ENCODE results near the gene PIERCE2. TPM values are rescaled to one million over a fixed set of nuclear protein-coding genes. Genes with fewer than 3 reads are reported as not detected.
"Not testable (repeated sequence)": the region's sequence is repeated elsewhere in the genome, so short reads cannot be mapped to it uniquely, and the experiment has no call there.

PIERCE2 gene
- total and polyA plus RNA-seq, 2 experiments from 2014 or later: 2.6 to 3.8 TPM

DNA sequence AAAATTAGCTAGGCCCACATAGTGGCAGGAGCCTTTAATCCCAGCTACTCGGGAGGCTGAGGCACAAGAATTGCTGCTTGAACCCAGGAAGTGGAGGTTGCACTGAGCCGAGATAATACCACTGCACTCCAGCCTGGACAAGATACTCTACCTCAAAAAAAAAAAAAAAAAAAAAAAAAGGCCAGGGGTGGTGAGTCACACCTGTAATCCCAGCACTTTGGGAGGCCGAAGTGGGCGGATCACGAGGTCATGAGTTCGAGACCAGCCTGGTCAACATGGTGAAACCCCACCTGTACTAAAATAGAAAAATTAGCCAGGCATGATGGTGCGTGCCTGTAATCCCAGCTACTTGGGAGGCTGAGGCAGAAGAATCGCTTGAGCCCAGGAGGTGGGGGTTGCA, 8.2 kb upstream of the PIERCE2 start:
- not testable (repeated sequence) for H3K27ac ChIP-seq (ENCODE audit: low read depth); H3K4me1 Mint-ChIP-seq; H3K36me3 ChIP-seq (ENCODE audit: insufficient read depth); ATAC-seq; H3F3A ChIP-seq (replicated peaks; ENCODE audit: low read depth); H3K4me1 ChIP-seq (ENCODE audit: insufficient read depth); H4K20me1 ChIP-seq (replicated peaks; ENCODE audit: insufficient read depth); H3K27me3 Mint-ChIP-seq (ENCODE audit: insufficient read depth, low read depth, poor library complexity); H3K27me3 ChIP-seq (ENCODE audit: insufficient read depth); H3K9me3 Mint-ChIP-seq; H3K27ac Mint-ChIP-seq; H3K4me2 ChIP-seq; DNase-seq (ENCODE audit: low spot score); H3K4me3 Mint-ChIP-seq; H3K4me3 ChIP-seq; H3K36me3 Mint-ChIP-seq (ENCODE audit: low read depth); H3K9me2 ChIP-seq (ENCODE audit: insufficient read depth); H3K79me2 ChIP-seq (replicated peaks; ENCODE audit: insufficient read depth); H2AFZ ChIP-seq

GRCh38 chr15:55401786-55402246, 6.5 kb upstream of the PIERCE2 start:
- H3K27ac Mint-ChIP-seq: no peak overlapping the region
- H3K4me2 ChIP-seq: no peak overlapping the region
- H3K4me1 Mint-ChIP-seq: no peaks in the 10 kb centered on the region
- no peak overlapping the region for H2AFZ ChIP-seq
- no peak overlapping the region for H3K4me3 Mint-ChIP-seq
- no peaks in the 10 kb centered on the region for H3F3A ChIP-seq (replicated peaks; ENCODE audit: low read depth)
- H3K36me3 Mint-ChIP-seq (ENCODE audit: low read depth): no peaks in the 10 kb centered on the region; the same call in 2 of the 3 replicates
- no peaks in the 10 kb centered on the region for H3K9me3 Mint-ChIP-seq
- H4K20me1 ChIP-seq (replicated peaks; ENCODE audit: insufficient read depth): no peaks in the 10 kb centered on the region
- no peaks in the 10 kb centered on the region for H3K9me2 ChIP-seq (ENCODE audit: insufficient read depth)
- no peaks in the 10 kb centered on the region for H3K36me3 ChIP-seq (ENCODE audit: insufficient read depth)
- TF ChIP-seq NANOG (IDR thresholded peaks at IDR 0.05; ENCODE audit: borderline replicate concordance): no peak
- no peak for TF ChIP-seq CREB1 (CRISPR knock-in tag; IDR thresholded peaks at IDR 0.05; ENCODE audit: low read depth)
- TF ChIP-seq, protein P1, sequence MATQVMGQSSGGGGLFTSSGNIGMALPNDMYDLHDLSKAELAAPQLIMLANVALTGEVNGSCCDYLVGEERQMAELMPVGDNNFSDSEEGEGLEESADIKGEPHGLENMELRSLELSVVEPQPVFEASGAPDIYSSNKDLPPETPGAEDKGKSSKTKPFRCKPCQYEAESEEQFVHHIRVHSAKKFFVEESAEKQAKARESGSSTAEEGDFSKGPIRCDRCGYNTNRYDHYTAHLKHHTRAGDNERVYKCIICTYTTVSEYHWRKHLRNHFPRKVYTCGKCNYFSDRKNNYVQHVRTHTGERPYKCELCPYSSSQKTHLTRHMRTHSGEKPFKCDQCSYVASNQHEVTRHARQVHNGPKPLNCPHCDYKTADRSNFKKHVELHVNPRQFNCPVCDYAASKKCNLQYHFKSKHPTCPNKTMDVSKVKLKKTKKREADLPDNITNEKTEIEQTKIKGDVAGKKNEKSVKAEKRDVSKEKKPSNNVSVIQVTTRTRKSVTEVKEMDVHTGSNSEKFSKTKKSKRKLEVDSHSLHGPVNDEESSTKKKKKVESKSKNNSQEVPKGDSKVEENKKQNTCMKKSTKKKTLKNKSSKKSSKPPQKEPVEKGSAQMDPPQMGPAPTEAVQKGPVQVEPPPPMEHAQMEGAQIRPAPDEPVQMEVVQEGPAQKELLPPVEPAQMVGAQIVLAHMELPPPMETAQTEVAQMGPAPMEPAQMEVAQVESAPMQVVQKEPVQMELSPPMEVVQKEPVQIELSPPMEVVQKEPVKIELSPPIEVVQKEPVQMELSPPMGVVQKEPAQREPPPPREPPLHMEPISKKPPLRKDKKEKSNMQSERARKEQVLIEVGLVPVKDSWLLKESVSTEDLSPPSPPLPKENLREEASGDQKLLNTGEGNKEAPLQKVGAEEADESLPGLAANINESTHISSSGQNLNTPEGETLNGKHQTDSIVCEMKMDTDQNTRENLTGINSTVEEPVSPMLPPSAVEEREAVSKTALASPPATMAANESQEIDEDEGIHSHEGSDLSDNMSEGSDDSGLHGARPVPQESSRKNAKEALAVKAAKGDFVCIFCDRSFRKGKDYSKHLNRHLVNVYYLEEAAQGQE (IDR thresholded peaks at IDR 0.05; ENCODE audit: unreplicated experiment): no peak
- TF ChIP-seq ZNF331 (CRISPR knock-in tag; IDR thresholded peaks at IDR 0.05; ENCODE audit: low read depth): no peak
- no peak for TF ChIP-seq STAT1 (IDR thresholded peaks at IDR 0.05; ENCODE audit: unreplicated experiment)
- no peak for TF ChIP-seq EZH2phosphoT487 (IDR thresholded peaks at IDR 0.05; ENCODE audit: unreplicated experiment)
- no peak for TF ChIP-seq ETS1 (IDR thresholded peaks at IDR 0.05)
- no peak for TF ChIP-seq EZH2 (IDR thresholded peaks at IDR 0.05; ENCODE audit: low read depth, unreplicated experiment)
- TF ChIP-seq, protein P2, sequence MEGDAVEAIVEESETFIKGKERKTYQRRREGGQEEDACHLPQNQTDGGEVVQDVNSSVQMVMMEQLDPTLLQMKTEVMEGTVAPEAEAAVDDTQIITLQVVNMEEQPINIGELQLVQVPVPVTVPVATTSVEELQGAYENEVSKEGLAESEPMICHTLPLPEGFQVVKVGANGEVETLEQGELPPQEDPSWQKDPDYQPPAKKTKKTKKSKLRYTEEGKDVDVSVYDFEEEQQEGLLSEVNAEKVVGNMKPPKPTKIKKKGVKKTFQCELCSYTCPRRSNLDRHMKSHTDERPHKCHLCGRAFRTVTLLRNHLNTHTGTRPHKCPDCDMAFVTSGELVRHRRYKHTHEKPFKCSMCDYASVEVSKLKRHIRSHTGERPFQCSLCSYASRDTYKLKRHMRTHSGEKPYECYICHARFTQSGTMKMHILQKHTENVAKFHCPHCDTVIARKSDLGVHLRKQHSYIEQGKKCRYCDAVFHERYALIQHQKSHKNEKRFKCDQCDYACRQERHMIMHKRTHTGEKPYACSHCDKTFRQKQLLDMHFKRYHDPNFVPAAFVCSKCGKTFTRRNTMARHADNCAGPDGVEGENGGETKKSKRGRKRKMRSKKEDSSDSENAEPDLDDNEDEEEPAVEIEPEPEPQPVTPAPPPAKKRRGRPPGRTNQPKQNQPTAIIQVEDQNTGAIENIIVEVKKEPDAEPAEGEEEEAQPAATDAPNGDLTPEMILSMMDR (conservative IDR thresholded peaks at IDR 0.05; ENCODE audit: low read depth in 2 of 2): no peak
- H3K27me3 ChIP-seq (ENCODE audit: insufficient read depth): no peaks in the 10 kb centered on the region
- H3K4me1 ChIP-seq (ENCODE audit: insufficient read depth): no peaks in the 10 kb centered on the region
- no peak for DNase-seq (ENCODE audit: low spot score)
- no peak overlapping the region for H3K27ac ChIP-seq (ENCODE audit: low read depth)
- no peak for ATAC-seq
- no peak overlapping the region for H3K4me3 ChIP-seq
- H3K79me2 ChIP-seq (replicated peaks; ENCODE audit: insufficient read depth): no peaks in the 10 kb centered on the region
- H3K27me3 Mint-ChIP-seq (ENCODE audit: insufficient read depth, low read depth, poor library complexity): no peaks in the 10 kb centered on the region
